NCI-H2196 (cell line): ENCODE data around the gene RABEP2.

Experiments used
- DNase-seq: peaks from one replicate; lab custom pipeline; 2025; ENCODE audit not compliant: unreplicated experiment; lab: John Stamatoyannopoulos, UW

Gene RABEP2

GRCh38 chr16:28859326-28859725, 65.7 kb downstream of the RABEP2 start:
- no peak for DNase-seq

GRCh38 chr16:28858421-28858820, 66.6 kb downstream of the RABEP2 start:
- no peak for DNase-seq
